Panc1 (cell line): ENCODE data around the gene TOP2A.
A peak's percentile ranks its signal among the peaks of the same experiment; 100 is the strongest.

Source experiments
- CTCF ChIP-seq: fragments of 450-650 bp; IDR thresholded peaks from 2 replicates; pipeline ENCODE4 v1.5.1; 2017; ENCODE audit warnings: mild to moderate bottlenecking
- POLR2AphosphoS5 ChIP-seq: IDR thresholded peaks from 2 replicates; pipeline ENCODE4 v1.6.1; 2012; ENCODE audit warnings: mild to moderate bottlenecking, low read depth, low read length, moderate library complexity
- REST ChIP-seq, 2 experiments: IDR thresholded peaks; 2 replicates each; pipeline ENCODE4 v1.6.1; 2011 to 2012; ENCODE audit warnings: low read depth in 2 of 2, control low read depth in 1 of 2, low read length in 1 of 2, mild to moderate bottlenecking in 1 of 2, moderate library complexity in 1 of 2; ENCODE audit not compliant: insufficient read depth in 1 of 2
- SIN3A ChIP-seq: IDR thresholded peaks from 2 replicates; pipeline ENCODE4 v1.6.1; 2012; ENCODE audit warnings: low read depth, mild to moderate bottlenecking, low read length, moderate library complexity, borderline replicate concordance; ENCODE audit not compliant: insufficient read depth

- TF ChIP-seq POLR2AphosphoS5 (no peak), CTCF (peak; percentile 82), SIN3A (no peak), REST (IDR thresholded peaks at IDR 0.05; ENCODE audit: insufficient read depth in 1 of 2, low read depth in 2 of 2, low read length in 1 of 2) (0 out of 4 replicates have a peak, but pooled peaks of 1 of the 2 experiments have one; percentile 12)
Measured at GRCh38 chr17:40443196-40443987, 25.7 kb upstream of the TOP2A start, which contains the start of gene IGFBP4.
